Daoy (cell line): Measurements from ENCODE around the gene STARD7. TPM values are rescaled to one million over a fixed set of nuclear protein-coding genes. Genes with fewer than 3 reads are reported as not detected.
"Not testable (repeated sequence)": the region's sequence is repeated elsewhere in the genome, so short reads cannot be mapped to it uniquely, and the experiment has no call there.

Experiments used
- DNase-seq: peaks from one replicate; pipeline ENCODE4 v3.0.0-alpha.2; 2015; ENCODE audit warnings: low read depth
- total RNA-seq: library from RNA; depleted of rRNA; stranded (reverse); fragments of >200 nt; shearing (Covaris generic); gene quantifications from 2 replicates; pipeline ENCODE4 v1.2.3, GENCODE V29; 2014

STARD7 gene
- total RNA-seq, 1 experiment from 2014 or later = 176 TPM

GRCh38 chr2:96148410-96149217, 60.0 kb downstream of the STARD7 start:
- DNase-seq = peak; percentile 92

GRCh38 chr2:96147593-96148201, 60.9 kb downstream of the STARD7 start:
- no peak for DNase-seq

- peak; percentile 75 for DNase-seq
Measured at GRCh38 chr2:96146881-96147592, 61.6 kb downstream of the STARD7 start.

GRCh38 chr2:96146153-96146880, 62.3 kb downstream of the STARD7 start:
- peak; percentile 63 for DNase-seq

GRCh38 chr2:96145848-96146152, 62.8 kb downstream of the STARD7 start:
- no peak for DNase-seq

GRCh38 chr2:96145036-96145847, 63.4 kb downstream of the STARD7 start, which contains the start of gene DUSP2:
DUSP2 (minus strand) TSS chr2:96145440; CDS start chr2:96145354, 86 bp downstream.
- DNase-seq = peak; percentile 83

GRCh38 chr2:96144481-96145035, 64.1 kb downstream of the STARD7 start:
- no peak for DNase-seq

- DNase-seq = no peak
Measured at GRCh38 chr2:96143848-96144480, 64.7 kb downstream of the STARD7 start.

- no peak for DNase-seq
Measured at GRCh38 chr2:96143231-96143847, 65.3 kb downstream of the STARD7 start.

GRCh38 chr2:96142217-96143113, 66.2 kb downstream of the STARD7 start:
- peak; percentile 28 for DNase-seq

- not testable (repeated sequence) for DNase-seq
Measured at GRCh38 chr2:96141624-96141967, 67.0 kb downstream of the STARD7 start.

- DNase-seq = no peak
Measured at GRCh38 chr2:96140941-96141623, 67.5 kb downstream of the STARD7 start.

- no peak for DNase-seq
Measured at GRCh38 chr2:96139181-96139758, 69.4 kb downstream of the STARD7 start.

- DNase-seq = peak; percentile 45
Measured at GRCh38 chr2:96138179-96139145, 70.2 kb downstream of the STARD7 start, which contains the start of gene ASTL. ASTL (minus strand) TSS chr2:96138502; CDS start chr2:96138436, 66 bp downstream.

- no peak for DNase-seq
Measured at GRCh38 chr2:96137321-96138178, 71.1 kb downstream of the STARD7 start.
